Cardiac muscle cell (in vitro differentiated cells and primary cell): Measurements from ENCODE around the gene CENPQ. TPM values are rescaled to one million over a fixed set of nuclear protein-coding genes. Genes with fewer than 3 reads are reported as not detected.

ENCODE experiments used
- DNase-seq, 2 donors: peaks; one replicate each; pipeline versions ENCODE4 v3.0.0 to v3.0.0-alpha.2; 2010 to 2017; ENCODE audit warnings: low read depth in 1 of 2, low spot score in 1 of 2
- H3K27ac ChIP-seq: fragments of 200-600 bp; sonication (generic); 2 replicates; pipeline ENCODE4 v1.5.1; 2016
- H3K27me3 ChIP-seq: fragments of 200-600 bp; sonication (generic); 2 replicates; pipeline ENCODE4 v1.6.0; 2016; ENCODE audit warnings: control low read depth
- H3K36me3 ChIP-seq: fragments of 200-600 bp; sonication (generic); 2 replicates; pipeline ENCODE4 v1.5.1; 2016; ENCODE audit warnings: control low read depth
- H3K4me1 ChIP-seq: fragments of 200-600 bp; sonication (generic); 2 replicates; pipeline ENCODE4 v1.8.1; 2017; ENCODE audit warnings: low read depth, mild to moderate bottlenecking, mixed run types
- H3K4me3 ChIP-seq: fragments of 200-600 bp; sonication (generic); 2 replicates; pipeline ENCODE4 v1.5.1; 2016; ENCODE audit warnings: mild to moderate bottlenecking
- H3K9me3 ChIP-seq: fragments of 200-600 bp; sonication (generic); 2 replicates; pipeline ENCODE4 v1.5.1; 2017; ENCODE audit warnings: low read depth, mild to moderate bottlenecking, control low read depth
- CTCF ChIP-seq: IDR thresholded peaks from 2 replicates; pipeline ENCODE4 v1.5.1; 2012; ENCODE audit warnings: low read depth, mild to moderate bottlenecking, low read length
- polyA plus RNA-seq: library from polyadenylated mRNA; unstranded; fragments of >200 nt; fragmentation: Nextera tagmentation; extraction: Ambion mirVana; gene quantifications from 2 replicates; pipeline ENCODE4 v1.2.1, GENCODE V29; 2016
- total RNA-seq: library from RNA; depleted of rRNA; stranded (reverse); fragments of >200 nt; gene quantifications from 2 replicates; pipeline ENCODE4 v1.2.3, GENCODE V29; 2016

CENPQ gene
- total and polyA plus RNA-seq, 2 experiments from 2014 or later: 4.0 to 4.8 TPM

GRCh38 chr6:49516147-49516505, 53.0 kb downstream of the CENPQ start:
- Histone ChIP-seq H3K27ac (no peak overlapping the region), H3K27me3 (no peaks in the 10 kb centered on the region), H3K9me3 (no peaks in the 10 kb centered on the region), H3K36me3 (no peaks in the 10 kb centered on the region), H3K4me3 (no peak overlapping the region), H3K4me1 (no peaks in the 10 kb centered on the region)
- TF ChIP-seq CTCF: no peak
- DNase-seq: no peak

- no peak overlapping the region for H3K27ac ChIP-seq
- no peak for DNase-seq
- H3K27me3 ChIP-seq: no peaks in the 10 kb centered on the region
- H3K4me1 ChIP-seq: no peaks in the 10 kb centered on the region
- H3K36me3 ChIP-seq: no peaks in the 10 kb centered on the region
- no peaks in the 10 kb centered on the region for H3K9me3 ChIP-seq
- H3K4me3 ChIP-seq: no peak overlapping the region
- no peak for TF ChIP-seq CTCF
Measured at GRCh38 chr6:49517919-49518318, 54.7 kb downstream of the CENPQ start.

- Histone ChIP-seq H3K27ac (no peak overlapping the region), H3K4me1 (no peaks in the 10 kb centered on the region), H3K36me3 (no peaks in the 10 kb centered on the region), H3K4me3 (no peak overlapping the region), H3K9me3 (no peaks in the 10 kb centered on the region), H3K27me3 (no peaks in the 10 kb centered on the region)
- no peak for DNase-seq
- no peak for TF ChIP-seq CTCF
Measured at GRCh38 chr6:49519660-49520059, 56.5 kb downstream of the CENPQ start.

GRCh38 chr6:49522710-49523593, 59.8 kb downstream of the CENPQ start:
- Histone ChIP-seq H3K36me3 (no peaks in the 10 kb centered on the region), H3K4me3 (no peak overlapping the region), H3K9me3 (no peaks in the 10 kb centered on the region), H3K27ac (no peak overlapping the region), H3K27me3 (no peaks in the 10 kb centered on the region), H3K4me1 (no peaks in the 10 kb centered on the region)
- TF ChIP-seq CTCF: no peak
- no peak for DNase-seq

GRCh38 chr6:49523901-49524300, 60.7 kb downstream of the CENPQ start:
- H3K9me3 ChIP-seq: no peaks in the 10 kb centered on the region
- H3K36me3 ChIP-seq: no peaks in the 10 kb centered on the region
- no peak for DNase-seq
- no peak overlapping the region for H3K27ac ChIP-seq
- H3K4me3 ChIP-seq: no peak overlapping the region
- H3K4me1 ChIP-seq: no peaks in the 10 kb centered on the region
- H3K27me3 ChIP-seq: no peaks in the 10 kb centered on the region
- no peak for TF ChIP-seq CTCF
